Ascending aorta (tissue), 2 donors: ENCODE results near the gene CHMP6. TPM values are rescaled to one million over a fixed set of nuclear protein-coding genes. Genes with fewer than 3 reads are reported as not detected.

Source experiments
- DNase-seq, 2 donors: peaks; one replicate each; pipeline ENCODE4 v3.0.0-alpha.2; 2019; ENCODE audit warnings: low spot score in 2 of 2
- H3K27ac ChIP-seq, 2 donors: fragments of 200-600 bp; sonication (generic); one replicate each; pipeline ENCODE4 v1.5.1; 2016 to 2017; ENCODE audit warnings: mild to moderate bottlenecking in 1 of 2
- H3K27me3 ChIP-seq: fragments of 200-600 bp; sonication (generic); one replicate; pipeline ENCODE4 v1.5.1; 2017
- H3K36me3 ChIP-seq, 2 donors: fragments of 200-600 bp; sonication (generic); one replicate each; pipeline ENCODE4 v1.5.1; 2016
- H3K4me1 ChIP-seq, 2 donors: fragments of 200-600 bp; sonication (generic); one replicate each; pipeline ENCODE4 v1.5.1; 2016 to 2017; ENCODE audit warnings: mild to moderate bottlenecking in 1 of 2
- H3K4me3 ChIP-seq, 2 donors: fragments of 200-600 bp; sonication (generic); one replicate each; pipeline ENCODE4 v1.5.1; 2016 to 2017; ENCODE audit warnings: mild to moderate bottlenecking in 1 of 2
- H3K9me3 ChIP-seq, 2 donors: fragments of 200-600 bp; sonication (generic); one replicate each; pipeline ENCODE4 v1.5.1; 2016
- CTCF ChIP-seq, 3 experiments: fragments of 200-600 bp in 2 of 3; fragments of 450-650 bp in 1 of 3; sonication (generic) in 2 of 3; IDR thresholded peaks; one replicate each; pipeline ENCODE4 v1.5.1; 2016 to 2019; ENCODE audit warnings: antibody characterized with exemption in 3 of 3, mild to moderate bottlenecking in 1 of 3, moderate library complexity in 1 of 3
- intact Hi-C: fragments of 100-400 bp; cut with DNase I; formaldehyde crosslinking; loops from one replicate; pipeline ENCODE4 v1.15.1; 2023
- total RNA-seq: library from RNA; depleted of rRNA; stranded (reverse); fragments of >200 nt; gene quantifications from one replicate; pipeline ENCODE4 v1.1.0, GENCODE V29; 2016

Gene CHMP6
- total RNA-seq, 1 donor from 2014 or later, result 32.1 TPM

- intact Hi-C loops, result no loop called here
- no peak overlapping the region for H3K27ac ChIP-seq
- H3K9me3 ChIP-seq, result no peaks in the 10 kb centered on the region
- H3K27me3 ChIP-seq, result no peaks in the 10 kb centered on the region
- TF ChIP-seq CTCF (IDR thresholded peaks at IDR 0.05), result no peak
- no peak overlapping the region for H3K4me3 ChIP-seq
- no peak for DNase-seq
- peaks cover 12 to 22% of the 10 kb centered on the region in 2 donors for H3K4me1 ChIP-seq
- peaks cover 9 to 15% of the 10 kb centered on the region in 2 donors for H3K36me3 ChIP-seq
These were observed 29.0 kb upstream of the CHMP6 start for GRCh38 chr17:80962356-80963329.

- Histone ChIP-seq H3K27ac (no peak overlapping the region), H3K36me3 (peaks cover 9 to 15% of the 10 kb centered on the region in 2 donors), H3K9me3 (no peaks in the 10 kb centered on the region), H3K4me1 (peaks cover 13 to 25% of the 10 kb centered on the region in 2 donors), H3K27me3 (no peaks in the 10 kb centered on the region), H3K4me3 (no peak overlapping the region)
- DNase-seq, result no peak
- TF ChIP-seq CTCF (IDR thresholded peaks at IDR 0.05), result no peak
- intact Hi-C loops, result no loop called here
These were observed 27.7 kb upstream of the CHMP6 start for GRCh38 chr17:80963812-80964543.

GRCh38 chr17:80964544-80964856, 27.1 kb upstream of the CHMP6 start:
- no peak overlapping the region for H3K27ac ChIP-seq
- H3K36me3 ChIP-seq, result peaks cover 9 to 15% of the 10 kb centered on the region in 2 donors
- intact Hi-C loops, result no loop called here
- no peak for TF ChIP-seq CTCF (IDR thresholded peaks at IDR 0.05)
- no peaks in the 10 kb centered on the region for H3K27me3 ChIP-seq
- peaks cover 11 to 25% of the 10 kb centered on the region in 2 donors for H3K4me1 ChIP-seq
- no peak overlapping the region for H3K4me3 ChIP-seq
- no peak for DNase-seq
- H3K9me3 ChIP-seq, result no peaks in the 10 kb centered on the region

GRCh38 chr17:80964859-80965580, 26.6 kb upstream of the CHMP6 start:
- Histone ChIP-seq H3K9me3 (no peaks in the 10 kb centered on the region), H3K27ac (no peak overlapping the region), H3K4me3 (no peak overlapping the region), H3K27me3 (no peaks in the 10 kb centered on the region), H3K36me3 (peaks cover 9 to 15% of the 10 kb centered on the region in 2 donors), H3K4me1 (peaks cover 8 to 26% of the 10 kb centered on the region in 2 donors)
- intact Hi-C loops, result no loop called here
- no peak for TF ChIP-seq CTCF (IDR thresholded peaks at IDR 0.05)
- DNase-seq, result no peak

GRCh38 chr17:80965606-80966005, 26.0 kb upstream of the CHMP6 start:
- Histone ChIP-seq H3K36me3 (peaks cover 9 to 15% of the 10 kb centered on the region in 2 donors), H3K27ac (no peak overlapping the region), H3K27me3 (no peaks in the 10 kb centered on the region), H3K9me3 (no peaks in the 10 kb centered on the region), H3K4me3 (no peak overlapping the region), H3K4me1 (peaks cover 3 to 26% of the 10 kb centered on the region in 2 donors)
- TF ChIP-seq CTCF (IDR thresholded peaks at IDR 0.05), result no peak
- DNase-seq, result no peak
- intact Hi-C loops, result no loop called here
